GM21367 (cell line): Measurements from ENCODE around the gene TMEM167B.
A peak's percentile ranks its signal among the peaks of the same experiment; 100 is the strongest.
"Not testable (repeated sequence)": the region's sequence is repeated elsewhere in the genome, so short reads cannot be mapped to it uniquely, and the experiment has no call there.

Experiments
- ATAC-seq: cut with Tn5 transposase; IDR thresholded peaks from one replicate; pipeline ENCODE4 v1.9.1; 2021; ENCODE audit not compliant: unreplicated experiment

TMEM167B gene

DNA sequence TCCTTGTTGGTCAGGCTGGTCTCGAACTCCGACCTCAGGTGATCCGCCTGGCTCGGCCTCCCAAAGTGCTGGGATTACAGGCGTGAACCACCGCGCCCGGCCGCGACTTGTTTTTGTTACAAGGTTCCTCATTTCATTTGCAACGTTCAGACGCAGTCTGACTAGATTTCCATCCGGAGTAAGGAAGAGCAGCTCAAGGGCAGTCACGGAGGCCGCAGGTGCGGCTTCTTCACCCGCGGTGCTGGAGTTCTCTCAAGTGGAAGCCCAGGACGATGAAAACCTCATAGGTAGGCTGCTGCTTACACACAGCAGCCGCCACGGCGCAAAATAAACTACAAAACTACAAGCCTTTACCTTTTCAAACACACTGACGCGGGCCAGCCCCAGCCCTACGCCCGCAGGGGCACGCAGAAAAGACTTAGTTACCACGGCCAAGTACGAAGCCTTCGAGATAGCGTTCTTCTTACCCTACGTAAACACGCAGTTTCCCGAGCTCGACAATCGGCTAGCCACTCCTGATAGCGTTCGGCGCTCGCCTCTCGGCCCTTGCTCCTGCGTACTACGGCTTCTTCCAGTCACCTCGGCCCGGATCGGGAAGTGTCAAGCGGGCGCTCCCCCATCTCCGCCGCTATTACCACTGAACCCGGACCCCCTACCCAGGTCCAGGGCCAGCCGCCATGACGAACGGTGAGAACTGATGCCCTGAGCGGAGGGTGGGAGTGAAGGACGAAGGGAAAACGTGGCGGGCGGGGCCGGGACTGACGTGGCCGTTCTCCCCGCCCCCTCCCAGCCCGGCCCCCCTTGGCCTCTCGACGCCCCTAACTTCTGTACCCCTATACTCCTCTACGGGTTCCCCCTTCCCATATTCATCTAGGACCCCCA, at the start of gene TMEM167B:
Gene TMEM167B, plus strand, starts transcription at position 569 of the 882 bp plus-strand sequence. Its CDS starts 109 bp downstream, at position 678.
- peak; percentile 89 for ATAC-seq

DNA sequence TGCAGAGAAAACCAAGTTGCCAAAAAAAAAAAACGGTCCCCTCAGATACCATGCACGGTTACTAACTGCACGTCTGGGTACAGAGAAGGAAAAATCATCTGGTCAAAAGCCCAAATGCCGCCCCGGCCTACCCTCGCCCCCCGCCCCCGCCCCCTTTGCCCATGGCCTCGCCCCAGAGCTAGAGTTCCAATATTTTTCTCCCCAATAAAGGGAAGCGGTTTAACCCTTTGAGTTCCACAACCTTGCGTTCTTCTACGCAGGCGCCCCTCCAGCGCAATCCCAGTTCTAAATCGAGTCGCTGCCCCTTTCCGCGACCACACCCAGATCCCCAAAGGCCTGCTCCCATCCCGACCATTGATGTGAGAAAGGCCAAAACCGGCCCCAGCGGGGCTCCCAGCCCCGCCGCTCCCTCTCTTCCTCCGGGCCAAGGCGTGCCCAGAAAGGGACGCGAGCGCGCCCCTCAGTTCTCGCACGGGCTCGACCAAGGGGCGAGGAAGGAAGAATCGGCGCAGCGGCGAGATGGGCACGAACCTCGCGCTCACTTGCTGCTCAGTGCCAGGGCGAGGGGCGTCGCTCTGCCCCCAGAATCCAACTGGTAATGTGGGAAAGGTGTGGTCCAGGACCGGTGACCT, 49.5 kb upstream of the TMEM167B start:
- peak; percentile 22 for ATAC-seq

DNA sequence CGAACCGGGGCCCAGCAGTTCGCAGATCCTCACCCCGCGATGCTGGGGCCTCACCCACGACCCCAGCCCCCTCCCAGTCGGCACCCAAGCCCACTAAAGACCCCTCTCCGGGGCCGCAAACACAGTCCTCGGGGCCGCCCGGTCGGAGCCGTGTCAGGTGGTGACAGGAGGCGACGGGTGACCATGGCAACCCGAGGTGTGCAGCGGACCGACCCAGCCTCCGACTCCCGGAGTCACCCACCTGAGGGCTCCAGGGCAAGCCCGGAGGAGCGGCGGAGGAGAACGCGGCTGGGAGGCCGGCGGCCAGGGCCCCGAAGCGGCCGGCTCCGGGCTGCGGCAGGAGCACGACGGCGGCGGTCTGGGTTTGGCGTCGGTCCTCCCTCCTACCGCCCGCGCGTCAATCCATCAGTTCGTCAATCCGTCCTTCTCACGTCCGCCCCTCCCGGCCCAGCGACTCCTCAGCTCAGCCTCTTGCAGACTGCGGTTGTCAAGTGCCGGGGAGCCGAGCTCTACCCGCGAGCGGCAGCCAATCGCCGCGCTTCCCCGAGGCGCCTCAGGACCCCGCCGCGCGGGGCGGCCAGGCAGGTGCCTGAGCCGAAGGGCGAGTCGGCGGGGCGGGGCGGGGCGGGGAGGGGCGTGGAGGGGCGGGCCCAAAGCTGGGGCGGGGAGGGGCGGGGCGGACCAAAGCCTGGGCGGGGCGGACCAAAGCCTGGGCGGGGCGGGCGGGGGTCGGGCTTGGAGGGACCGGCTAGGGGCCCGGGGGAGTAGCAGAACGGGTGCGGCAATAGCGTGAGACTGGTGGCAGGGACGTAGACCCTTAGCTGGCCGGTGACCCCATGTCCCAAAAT, 48.7 kb upstream of the TMEM167B start, which contains the start of gene WDR47:
Gene WDR47, minus strand, starts transcription at position 482 of the 848 bp plus-strand sequence. CDS start 18,590 bp downstream, outside the sequence.
- ATAC-seq: peak; percentile 92

DNA sequence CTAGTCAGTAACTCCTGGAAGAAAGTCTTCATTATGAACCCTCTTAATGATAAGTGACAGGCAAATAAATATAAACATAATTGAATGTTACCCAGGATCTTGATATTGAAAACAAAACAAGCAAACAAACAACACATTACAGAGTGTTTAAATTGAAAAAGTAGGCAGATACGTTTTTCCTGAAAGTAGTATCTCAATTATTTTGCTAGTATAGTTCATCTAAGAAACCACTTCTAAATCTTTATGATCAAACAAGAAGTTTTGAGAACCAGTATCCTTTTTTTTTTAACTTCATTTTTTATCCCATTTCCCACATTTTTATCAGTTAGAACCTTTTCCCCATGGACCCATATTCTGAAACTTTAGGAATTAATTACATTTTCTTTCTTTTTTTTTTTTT, 45.0 kb upstream of the TMEM167B start:
- no peak for ATAC-seq

GRCh38 chr1:109046671-109047070, 43.9 kb upstream of the TMEM167B start:
- ATAC-seq: no peak

DNA sequence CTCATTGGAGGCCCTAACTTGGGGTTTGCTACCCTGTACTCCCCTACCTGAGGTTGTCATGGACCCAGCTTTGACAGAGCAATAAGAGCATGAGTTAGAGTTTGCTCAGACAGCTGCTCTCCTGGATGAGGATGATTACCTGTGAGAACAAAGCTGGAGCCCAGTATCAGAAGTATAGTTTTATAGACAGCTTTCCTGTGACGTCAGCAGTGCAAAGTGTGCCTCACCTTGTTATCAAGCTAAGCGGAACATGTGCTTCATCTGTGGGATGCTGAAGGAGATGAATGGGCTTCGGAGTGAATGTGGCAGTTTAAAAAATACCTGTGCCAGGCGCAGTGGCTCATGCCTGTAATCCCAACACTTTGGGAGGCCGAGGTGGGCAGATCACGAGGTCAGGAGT, 43.2 kb upstream of the TMEM167B start:
- no peak for ATAC-seq

GRCh38 chr1:109048335-109048734, 42.2 kb upstream of the TMEM167B start:
- ATAC-seq: no peak

GRCh38 chr1:109050228-109050995, 40.2 kb upstream of the TMEM167B start:
- no peak for ATAC-seq

- ATAC-seq: not testable (repeated sequence)
Measured at GRCh38 chr1:109052145-109052544, 38.4 kb upstream of the TMEM167B start.

DNA sequence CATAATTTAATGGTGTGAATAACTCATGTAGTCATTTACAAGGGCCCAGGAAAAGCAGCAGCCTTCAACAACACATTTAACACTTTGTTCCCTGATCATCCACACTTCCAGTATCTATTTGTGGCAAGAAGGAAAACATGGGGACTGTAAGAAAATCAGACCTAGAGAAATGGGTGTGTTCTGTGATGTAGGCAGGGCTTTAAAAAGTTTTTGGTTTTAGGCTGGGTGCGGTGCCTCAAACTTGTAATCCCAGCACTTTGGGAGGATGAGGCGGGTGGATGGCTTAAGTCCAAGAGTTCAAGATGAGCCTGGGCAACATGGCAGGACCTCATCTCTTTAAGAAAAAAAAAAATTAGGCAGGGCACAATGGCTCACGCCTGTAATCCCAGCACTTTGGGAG, 34.5 kb upstream of the TMEM167B start:
- ATAC-seq: no peak

- ATAC-seq: no peak
Measured at GRCh38 chr1:109059026-109059425, 31.5 kb upstream of the TMEM167B start.

- ATAC-seq: no peak
Measured at GRCh38 chr1:109060707-109061106, 29.9 kb upstream of the TMEM167B start.

- no peak for ATAC-seq
Measured at GRCh38 chr1:109061183-109061582, 29.4 kb upstream of the TMEM167B start.

- ATAC-seq: no peak
Measured at GRCh38 chr1:109065137-109065536, 25.4 kb upstream of the TMEM167B start.

GRCh38 chr1:109067883-109068282, 22.7 kb upstream of the TMEM167B start:
- ATAC-seq: no peak

GRCh38 chr1:109069294-109069693, 21.3 kb upstream of the TMEM167B start:
- ATAC-seq: no peak

- peak; percentile 99 for ATAC-seq
Measured at GRCh38 chr1:109075531-109076490, 14.8 kb upstream of the TMEM167B start, which contains the start of gene TAF13. TAF13 (minus strand) TSS chr1:109076003; CDS start chr1:109075947, 56 bp downstream.

GRCh38 chr1:109078317-109078716, 12.2 kb upstream of the TMEM167B start:
- no peak for ATAC-seq

- no peak for ATAC-seq
Measured at GRCh38 chr1:109079240-109079622, 11.3 kb upstream of the TMEM167B start.
